Measurements from ENCODE around the gene SPOPL.

- TF ChIP-seq EP300 (IDR thresholded peaks at IDR 0.05; ENCODE audit: borderline replicate concordance) (no peak), NFIC (IDR thresholded peaks at IDR 0.05) (no peak), USF1 (IDR thresholded peaks at IDR 0.05) (no peak), TAF1 (IDR thresholded peaks at IDR 0.05; ENCODE audit: low read depth) (no peak), TCF12 (IDR thresholded peaks at IDR 0.05; ENCODE audit: low read depth) (no peak), MAX (IDR thresholded peaks at IDR 0.05) (no peak), RAD21 (IDR thresholded peaks at IDR 0.05; ENCODE audit: low read depth) (no peak), ZBTB7A (IDR thresholded peaks at IDR 0.05; ENCODE audit: low read depth) (no peak), FOXM1 (IDR thresholded peaks at IDR 0.05; ENCODE audit: borderline replicate concordance, low read depth) (no peak)
These were observed 762 bp upstream of the SPOPL start for GRCh38 chr2:138500592-138501424.
